ENCODE results near the gene SYT17. TPM values are rescaled to one million over a fixed set of nuclear protein-coding genes. Genes with fewer than 3 reads are reported as not detected.

Gene SYT17
- total and polyA plus RNA-seq, 8 donors = 12.3 to 26.3 (median 15.2) TPM

DNA sequence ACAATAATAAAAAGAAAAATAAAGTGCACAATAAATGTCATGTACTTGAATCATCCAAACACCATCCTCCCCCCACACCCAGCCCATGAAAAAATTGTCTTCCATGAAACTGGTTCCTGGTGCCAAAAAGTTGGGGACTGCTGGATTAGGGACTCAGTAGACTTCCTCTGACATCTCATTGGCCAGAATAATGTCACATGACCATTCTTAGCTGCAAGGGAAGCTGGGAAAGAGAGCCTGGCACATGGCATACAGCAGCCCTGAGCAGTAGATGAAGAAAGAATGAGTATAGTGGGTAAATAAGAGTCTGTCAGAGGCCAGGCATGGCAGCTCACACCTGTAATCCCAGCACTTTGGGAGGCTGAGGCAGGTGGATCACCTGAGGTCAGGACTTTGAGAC lies 41.7 kb upstream of the SYT17 start:
- ATAC-seq (no peak), DNase-seq (no peak)
- no peak overlapping the region for H3K27ac ChIP-seq
- H3K27me3 ChIP-seq = no peaks in the 10 kb centered on the region
- H3K9me3 ChIP-seq = no peaks in the 10 kb centered on the region
- H3K36me3 ChIP-seq = no peaks in the 10 kb centered on the region
- intact Hi-C loops (cut with DNase I) = no loop called here
- peaks cover 7 to 51% of the 10 kb centered on the region in 2 donors for H3K4me1 ChIP-seq
- no peak overlapping the region for H3K4me3 ChIP-seq
- TF ChIP-seq, protein P1, sequence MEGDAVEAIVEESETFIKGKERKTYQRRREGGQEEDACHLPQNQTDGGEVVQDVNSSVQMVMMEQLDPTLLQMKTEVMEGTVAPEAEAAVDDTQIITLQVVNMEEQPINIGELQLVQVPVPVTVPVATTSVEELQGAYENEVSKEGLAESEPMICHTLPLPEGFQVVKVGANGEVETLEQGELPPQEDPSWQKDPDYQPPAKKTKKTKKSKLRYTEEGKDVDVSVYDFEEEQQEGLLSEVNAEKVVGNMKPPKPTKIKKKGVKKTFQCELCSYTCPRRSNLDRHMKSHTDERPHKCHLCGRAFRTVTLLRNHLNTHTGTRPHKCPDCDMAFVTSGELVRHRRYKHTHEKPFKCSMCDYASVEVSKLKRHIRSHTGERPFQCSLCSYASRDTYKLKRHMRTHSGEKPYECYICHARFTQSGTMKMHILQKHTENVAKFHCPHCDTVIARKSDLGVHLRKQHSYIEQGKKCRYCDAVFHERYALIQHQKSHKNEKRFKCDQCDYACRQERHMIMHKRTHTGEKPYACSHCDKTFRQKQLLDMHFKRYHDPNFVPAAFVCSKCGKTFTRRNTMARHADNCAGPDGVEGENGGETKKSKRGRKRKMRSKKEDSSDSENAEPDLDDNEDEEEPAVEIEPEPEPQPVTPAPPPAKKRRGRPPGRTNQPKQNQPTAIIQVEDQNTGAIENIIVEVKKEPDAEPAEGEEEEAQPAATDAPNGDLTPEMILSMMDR (IDR thresholded peaks at IDR 0.05) = no peak

DNA sequence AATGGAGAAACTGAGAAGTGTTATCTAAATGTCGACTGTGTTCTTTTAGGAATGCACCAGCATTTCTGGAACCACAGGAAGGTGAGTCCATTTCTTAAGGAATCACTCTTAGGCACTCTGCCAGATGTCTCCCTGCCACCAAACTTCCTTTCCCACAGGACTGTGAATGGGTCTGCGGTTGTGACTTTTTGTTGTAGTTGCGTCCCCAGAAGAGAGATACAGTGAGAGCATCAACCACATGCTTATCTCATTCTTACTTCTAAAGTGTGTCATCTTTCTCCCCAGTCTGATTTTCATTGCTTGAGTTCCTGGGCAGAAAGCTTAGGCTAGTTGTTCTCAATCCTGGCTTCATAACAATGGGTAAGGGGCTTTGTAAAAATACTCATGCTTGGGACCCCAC lies 40.8 kb upstream of the SYT17 start:
- Histone ChIP-seq H3K27me3 (no peaks in the 10 kb centered on the region), H3K9me3 (no peaks in the 10 kb centered on the region), H3K27ac (peak overlapping the region in 1 of 2 donors; percentile 18), H3K4me3 (no peak overlapping the region), H3K36me3 (no peaks in the 10 kb centered on the region), H3K4me1 (peaks cover 14 to 52% of the 10 kb centered on the region in 2 donors)
- intact Hi-C loops (cut with DNase I) = no loop called here
- DNase-seq (no peak), ATAC-seq (no peak)
- TF ChIP-seq, protein P1 (IDR thresholded peaks at IDR 0.05) = no peak

DNA sequence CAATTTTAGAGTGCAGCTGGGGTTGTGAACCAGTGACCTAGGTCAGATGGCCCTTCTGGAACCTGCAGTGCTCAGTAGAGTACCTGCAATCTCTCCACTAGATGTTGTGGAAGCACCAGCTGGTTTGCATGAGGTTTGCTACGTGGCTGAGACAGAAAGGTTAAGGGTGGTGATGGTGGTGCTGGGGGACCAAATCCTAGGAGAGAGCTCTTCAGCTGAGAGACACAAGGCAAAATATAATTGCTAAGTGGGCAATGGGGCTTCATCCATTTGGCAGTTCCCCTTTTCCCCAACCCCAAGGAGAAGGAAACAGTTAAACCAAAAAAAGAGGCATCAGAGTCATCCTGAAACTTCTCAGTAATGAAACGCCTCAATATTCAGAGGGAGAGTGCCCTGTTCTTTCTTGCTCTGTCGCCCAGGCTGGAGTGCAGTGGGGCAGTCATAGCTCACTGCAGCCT lies 40.3 kb upstream of the SYT17 start:
- TF ChIP-seq, protein P1 (IDR thresholded peaks at IDR 0.05) = no peak
- Histone ChIP-seq H3K9me3 (no peaks in the 10 kb centered on the region), H3K4me1 (peaks cover 14 to 57% of the 10 kb centered on the region in 2 donors), H3K27me3 (no peaks in the 10 kb centered on the region), H3K27ac (peak overlapping the region in 1 of 2 donors; percentile 18), H3K4me3 (no peak overlapping the region), H3K36me3 (no peaks in the 10 kb centered on the region)
- DNase-seq (no peak), ATAC-seq (no peak)
- intact Hi-C loops (cut with DNase I) = no loop called here

DNA sequence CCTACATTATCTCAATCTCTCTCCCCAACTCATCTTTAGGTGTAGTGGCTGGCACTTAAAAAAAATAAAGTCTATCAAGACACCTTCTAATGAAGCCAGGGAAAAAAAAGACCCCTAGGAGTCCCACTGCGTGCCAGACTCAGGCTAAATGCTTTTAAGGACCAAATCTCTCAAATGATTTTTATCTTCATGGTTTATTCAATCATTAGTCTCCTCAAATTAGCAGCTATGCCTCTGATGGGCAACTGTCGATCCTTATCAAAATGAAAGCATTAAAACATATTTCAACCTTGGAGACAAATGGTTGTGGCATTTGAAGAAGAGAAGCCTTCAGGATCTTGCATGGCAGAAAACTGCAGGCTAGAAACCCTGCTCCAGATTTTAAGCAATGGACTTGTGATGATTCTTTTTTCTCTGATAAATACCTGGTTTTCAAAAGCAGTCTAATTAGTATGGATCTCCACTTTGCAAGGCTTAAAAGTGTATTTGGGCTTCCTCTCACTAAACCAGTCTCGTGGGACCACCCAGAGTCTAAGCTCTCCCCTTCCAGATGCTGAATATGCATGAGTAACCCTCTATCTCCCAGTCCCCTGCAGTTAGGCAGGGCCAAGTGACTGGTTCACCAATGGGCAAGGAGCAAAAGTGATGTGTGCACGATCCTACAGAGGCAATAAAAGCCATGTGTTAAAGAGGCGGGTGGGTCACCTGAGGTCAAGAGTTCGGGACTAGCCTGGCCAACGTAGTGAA lies 39.4 kb upstream of the SYT17 start:
- TF ChIP-seq, protein P1 (IDR thresholded peaks at IDR 0.05) = no peak
- H3K27me3 ChIP-seq = no peaks in the 10 kb centered on the region
- H3K27ac ChIP-seq = no peak overlapping the region
- DNase-seq (no peak), ATAC-seq (no peak)
- H3K4me1 ChIP-seq = peaks cover 14 to 61% of the 10 kb centered on the region in 2 donors
- H3K36me3 ChIP-seq = no peaks in the 10 kb centered on the region
- no peak overlapping the region for H3K4me3 ChIP-seq
- H3K9me3 ChIP-seq = no peaks in the 10 kb centered on the region
- intact Hi-C loops (cut with DNase I) = no loop called here

DNA sequence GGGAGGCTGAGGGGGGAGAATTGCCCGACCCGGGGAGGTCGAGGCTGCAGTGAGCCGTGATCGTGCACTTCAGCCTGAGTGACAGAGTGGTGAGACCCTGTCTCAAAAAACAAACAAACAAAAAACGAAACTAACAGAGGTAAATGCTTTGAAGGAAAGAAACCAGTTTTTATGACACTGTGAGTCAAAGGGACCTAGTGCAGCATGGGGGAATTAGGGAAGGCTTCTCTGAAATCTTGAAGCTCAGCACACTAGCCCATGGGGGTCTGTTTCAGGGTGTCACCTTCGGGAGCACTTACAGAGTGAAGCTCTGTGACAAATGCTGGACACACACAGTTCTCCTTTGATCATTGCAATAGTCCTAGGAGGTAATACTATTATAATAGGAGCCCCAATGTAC lies 37.7 kb upstream of the SYT17 start:
- H3K9me3 ChIP-seq = no peaks in the 10 kb centered on the region
- H3K27me3 ChIP-seq = no peaks in the 10 kb centered on the region
- TF ChIP-seq, protein P1 (IDR thresholded peaks at IDR 0.05) = no peak
- DNase-seq (no peak), ATAC-seq (no peak)
- peaks cover 14 to 62% of the 10 kb centered on the region in 2 donors for H3K4me1 ChIP-seq
- no peak overlapping the region for H3K4me3 ChIP-seq
- H3K36me3 ChIP-seq = no peaks in the 10 kb centered on the region
- intact Hi-C loops (cut with DNase I) = no loop called here
- peak overlapping the region; percentile 77 to 82 for H3K27ac ChIP-seq
